HEK293T (cell line): Measurements from ENCODE around the gene KCNB1.

Experiments used
- ARNT ChIP-seq: fragments of 450-650 bp; IDR thresholded peaks from 2 replicates; pipeline ENCODE4 v1.6.1; 2017; ENCODE audit warnings: mild to moderate bottlenecking
- FOXA1 ChIP-seq: fragments of 450-650 bp; IDR thresholded peaks from 2 replicates; pipeline ENCODE4 v1.6.1; 2016; ENCODE audit warnings: mild to moderate bottlenecking
- FOXK2 ChIP-seq: fragments of 450-650 bp; IDR thresholded peaks from 2 replicates; pipeline ENCODE4 v1.6.1; 2016; ENCODE audit warnings: mild to moderate bottlenecking
- FOXM1 ChIP-seq: fragments of 450-650 bp; IDR thresholded peaks from 2 replicates; pipeline ENCODE4 v1.6.1; 2017; ENCODE audit warnings: mild to moderate bottlenecking, borderline replicate concordance
- LEF1 ChIP-seq: fragments of 450-650 bp; IDR thresholded peaks from 2 replicates; pipeline ENCODE4 v1.6.1; 2017; ENCODE audit warnings: mild to moderate bottlenecking, borderline replicate concordance
- SP1 ChIP-seq: fragments of 450-650 bp; IDR thresholded peaks from 2 replicates; pipeline ENCODE4 v1.6.1; 2017
- SUZ12 ChIP-seq: fragments of 450-650 bp; IDR thresholded peaks from 2 replicates; pipeline ENCODE4 v1.6.1; 2016; ENCODE audit warnings: mild to moderate bottlenecking

DNA sequence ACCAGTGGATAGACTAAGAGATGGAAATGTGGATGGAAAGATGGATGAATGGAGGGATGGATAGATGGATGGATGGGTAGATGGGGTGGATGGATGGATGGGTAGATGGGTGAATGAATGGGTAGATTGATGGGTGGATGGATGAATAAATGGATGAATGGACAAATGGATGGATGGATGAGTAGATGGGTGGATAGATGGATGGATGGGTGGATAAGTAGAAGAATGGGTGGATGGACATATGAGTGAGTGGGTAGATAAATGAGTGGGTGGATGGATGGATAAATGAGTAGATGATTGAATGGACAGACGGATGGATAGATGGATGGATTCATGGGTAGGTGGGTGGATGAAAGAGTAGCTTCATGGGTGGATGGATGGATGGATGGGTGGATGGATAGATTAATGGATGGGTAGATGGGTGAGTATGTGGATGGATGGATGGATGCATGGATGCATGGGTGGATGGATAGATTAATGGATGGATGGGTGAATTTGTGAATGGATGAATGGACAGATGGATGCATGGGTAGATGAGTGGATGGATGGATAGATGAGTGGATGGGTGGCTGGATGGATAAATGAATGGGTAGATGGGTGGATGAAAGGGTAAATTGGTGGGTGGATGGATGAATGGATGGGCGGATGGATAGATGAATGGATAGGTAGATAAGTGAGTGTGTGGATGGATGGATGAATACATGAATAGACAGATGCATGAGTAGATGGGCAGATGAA is 29.5 kb upstream of the KCNB1 start:
- no peak for TF ChIP-seq SP1
- TF ChIP-seq FOXM1: no peak
- TF ChIP-seq FOXA1: no peak
- TF ChIP-seq SUZ12: no peak
- no peak for TF ChIP-seq ARNT
- no peak for TF ChIP-seq LEF1
- no peak for TF ChIP-seq FOXK2
